ENCODE results near the gene SORCS3.
A peak's percentile ranks its signal among the peaks of the same experiment; 100 is the strongest.

The SORCS3 gene

DNA sequence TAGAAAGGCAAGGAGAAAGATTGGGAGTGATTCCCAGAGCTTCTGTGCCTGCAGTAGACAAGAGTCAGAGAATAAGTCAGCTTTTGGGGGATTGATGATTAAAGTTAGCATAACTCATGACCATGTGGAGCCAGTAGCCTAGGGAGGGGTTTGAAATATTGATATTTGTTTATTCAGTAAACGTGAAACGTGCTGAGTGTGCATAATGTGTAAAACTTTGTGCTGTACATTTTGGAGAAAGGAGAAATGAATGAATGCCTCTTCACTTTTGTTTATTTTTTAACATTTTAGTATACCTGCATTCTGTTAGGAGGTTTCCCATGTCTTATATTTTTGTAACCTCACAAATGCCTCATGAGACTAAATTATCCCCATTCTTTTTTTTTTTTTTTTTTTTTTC is 272.3 kb downstream of the SORCS3 start:
- DNase-seq (ENCODE audit: low read depth, low spot score) = no peak

GRCh38 chr10:104920476-104920875 is 279.4 kb downstream of the SORCS3 start:
- DNase-seq (ENCODE audit: low read depth, low spot score) = no peak

DNA sequence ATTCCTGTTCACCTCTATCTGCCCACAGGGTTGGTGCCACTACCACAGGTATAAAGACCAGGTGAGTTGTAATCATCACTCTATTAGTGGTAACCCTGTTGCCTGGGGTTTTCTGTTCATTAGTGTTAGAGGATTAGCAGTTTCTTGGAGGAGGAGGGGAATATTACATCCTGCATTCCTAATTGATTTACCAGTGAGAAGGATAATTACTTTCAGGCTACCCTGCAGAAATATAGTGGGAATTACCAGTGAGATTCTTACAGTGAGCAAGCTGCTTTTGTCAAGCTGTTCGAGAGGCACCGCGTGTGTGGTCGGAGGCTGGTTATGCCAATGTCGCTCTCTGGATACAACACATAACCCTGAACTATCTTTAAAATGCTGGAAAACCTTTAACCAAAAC is 280.7 kb downstream of the SORCS3 start:
- DNase-seq (ENCODE audit: low read depth, low spot score) = no peak

DNA sequence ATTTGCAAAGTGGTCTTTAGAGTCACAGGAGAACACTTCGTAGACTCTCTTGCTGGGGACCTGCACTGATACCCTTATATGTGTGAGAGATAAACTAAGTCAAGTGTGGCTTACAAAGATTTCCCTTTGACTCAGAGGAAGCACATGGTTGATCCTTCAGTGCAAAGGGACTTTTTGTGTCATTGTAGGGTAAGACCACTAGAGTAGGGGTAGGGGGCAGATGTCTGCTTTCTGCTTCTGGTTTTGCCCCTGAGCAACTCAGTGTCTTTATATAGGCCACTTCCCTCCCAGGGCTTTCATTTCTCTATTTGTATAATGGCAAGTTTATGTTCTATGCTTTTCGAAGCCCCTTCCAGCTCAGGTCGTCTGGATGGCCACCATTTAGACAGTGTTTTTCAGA is 281.7 kb downstream of the SORCS3 start:
- DNase-seq (ENCODE audit: low read depth, low spot score) = no peak

- no peak for DNase-seq (ENCODE audit: low read depth, low spot score)
These were observed 282.4 kb downstream of the SORCS3 start for GRCh38 chr10:104923501-104923900.

GRCh38 chr10:104924101-104924795 is 283.2 kb downstream of the SORCS3 start:
- no peak for DNase-seq (ENCODE audit: low read depth, low spot score)

GRCh38 chr10:104925232-104925851 is 284.3 kb downstream of the SORCS3 start:
- DNase-seq (ENCODE audit: low read depth, low spot score) = peak; percentile 50

DNA sequence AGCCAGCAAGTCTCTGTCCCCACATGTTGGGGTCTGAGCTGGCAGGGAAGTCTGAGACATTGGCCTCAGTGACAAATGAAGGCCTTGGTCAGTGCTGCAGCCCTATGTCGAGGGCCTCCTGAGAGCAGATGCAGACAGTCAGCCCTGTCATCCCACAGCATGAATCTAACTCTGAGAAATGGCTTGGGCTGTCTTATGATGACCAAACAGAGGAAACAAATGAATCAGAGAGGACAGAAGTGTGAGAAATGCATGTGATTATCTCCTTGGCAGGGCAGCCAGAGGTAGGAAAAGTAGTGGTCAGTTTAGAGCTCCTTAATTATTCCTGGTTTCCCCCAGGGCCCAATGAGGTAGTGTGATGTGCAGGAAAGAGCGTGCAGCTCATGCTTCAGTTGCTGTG is 287.6 kb downstream of the SORCS3 start:
- DNase-seq (ENCODE audit: low read depth, low spot score) = peak; percentile 6

- no peak for DNase-seq (ENCODE audit: low read depth, low spot score)
These were observed 290.6 kb downstream of the SORCS3 start for GRCh38 chr10:104931612-104932134.

- DNase-seq (ENCODE audit: low read depth, low spot score) = no peak
These were observed 294.6 kb downstream of the SORCS3 start for GRCh38 chr10:104935656-104936055.

DNA sequence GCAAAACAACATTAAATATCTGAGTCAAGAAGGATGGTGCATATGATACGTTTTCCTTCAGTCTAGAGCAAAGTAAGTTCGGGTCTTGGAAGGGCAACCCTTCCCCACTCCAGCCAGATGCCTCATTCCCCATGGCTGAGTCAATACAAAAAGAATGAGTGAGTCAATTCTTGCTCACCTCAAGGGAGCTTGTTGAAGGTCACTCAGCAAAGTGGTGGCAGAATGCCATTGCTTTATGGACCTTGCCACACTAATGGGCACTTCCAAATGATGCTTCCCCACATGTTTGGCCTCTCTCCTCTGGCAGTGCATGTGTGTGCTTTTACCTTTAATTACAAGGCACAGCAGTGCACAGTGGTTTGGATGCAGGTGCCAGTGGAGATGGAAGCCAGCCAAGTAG is 296.5 kb downstream of the SORCS3 start:
- DNase-seq (ENCODE audit: low read depth, low spot score) = peak; percentile 90

DNA sequence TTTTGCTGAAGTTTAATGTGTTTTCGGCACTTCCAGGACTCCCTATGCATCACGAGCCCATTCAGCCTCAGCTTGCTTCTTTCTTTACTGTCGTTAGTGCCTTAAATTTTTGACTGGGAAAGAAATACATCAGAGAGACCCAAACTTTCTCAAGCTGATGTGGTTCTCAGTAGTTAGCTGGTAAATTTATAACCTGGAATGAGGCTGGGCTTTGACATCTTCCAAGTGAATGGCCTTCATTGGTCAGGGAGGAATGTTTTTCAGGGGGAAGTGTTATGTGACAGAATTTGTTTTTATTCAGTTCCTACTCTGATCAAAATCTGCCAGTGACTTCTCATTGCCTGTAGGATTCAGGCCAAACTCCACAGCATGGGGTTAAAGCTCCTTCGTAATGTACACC is 296.9 kb downstream of the SORCS3 start:
- DNase-seq (ENCODE audit: low read depth, low spot score) = peak; percentile 46

DNA sequence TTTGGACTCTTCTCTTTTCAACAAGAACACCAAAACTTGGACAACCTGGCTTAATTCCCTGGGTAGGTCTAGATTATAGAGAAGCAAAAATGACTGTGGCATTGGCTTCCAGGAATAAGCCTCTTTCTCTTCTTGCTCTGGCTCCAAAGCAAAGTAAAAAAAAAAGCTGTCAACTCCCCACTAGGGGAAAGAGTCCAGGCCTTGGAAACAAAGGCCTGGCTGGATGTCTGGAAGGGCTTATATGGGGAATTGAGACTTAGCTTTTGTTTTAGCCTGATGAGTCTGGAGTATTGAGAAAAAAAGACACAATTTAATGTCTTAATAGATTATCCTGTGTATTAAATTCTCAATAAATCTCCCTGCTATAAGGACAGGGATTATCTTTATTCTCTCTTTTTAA is 300.6 kb downstream of the SORCS3 start:
- no peak for DNase-seq (ENCODE audit: low read depth, low spot score)

DNA sequence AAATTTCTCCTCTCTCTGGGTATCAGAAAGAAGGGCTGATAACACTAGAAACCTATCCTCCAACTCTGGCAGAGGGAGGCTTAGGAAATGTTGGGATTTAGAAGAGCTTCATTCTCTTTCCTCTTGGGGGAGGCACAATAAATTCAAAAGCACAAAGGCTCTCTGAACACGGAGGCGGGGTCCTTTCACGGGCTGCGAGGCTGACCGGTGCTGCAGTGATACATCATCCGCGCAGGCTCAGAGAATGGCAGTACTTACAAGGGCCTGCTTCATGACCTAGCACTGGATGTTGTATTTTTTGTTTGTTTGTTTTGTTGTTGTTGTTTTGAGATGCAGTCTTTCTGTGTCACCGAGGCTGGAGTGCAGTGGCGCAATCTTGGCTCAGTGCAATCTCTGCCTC is 306.2 kb downstream of the SORCS3 start:
- DNase-seq (ENCODE audit: low read depth, low spot score) = no peak

DNA sequence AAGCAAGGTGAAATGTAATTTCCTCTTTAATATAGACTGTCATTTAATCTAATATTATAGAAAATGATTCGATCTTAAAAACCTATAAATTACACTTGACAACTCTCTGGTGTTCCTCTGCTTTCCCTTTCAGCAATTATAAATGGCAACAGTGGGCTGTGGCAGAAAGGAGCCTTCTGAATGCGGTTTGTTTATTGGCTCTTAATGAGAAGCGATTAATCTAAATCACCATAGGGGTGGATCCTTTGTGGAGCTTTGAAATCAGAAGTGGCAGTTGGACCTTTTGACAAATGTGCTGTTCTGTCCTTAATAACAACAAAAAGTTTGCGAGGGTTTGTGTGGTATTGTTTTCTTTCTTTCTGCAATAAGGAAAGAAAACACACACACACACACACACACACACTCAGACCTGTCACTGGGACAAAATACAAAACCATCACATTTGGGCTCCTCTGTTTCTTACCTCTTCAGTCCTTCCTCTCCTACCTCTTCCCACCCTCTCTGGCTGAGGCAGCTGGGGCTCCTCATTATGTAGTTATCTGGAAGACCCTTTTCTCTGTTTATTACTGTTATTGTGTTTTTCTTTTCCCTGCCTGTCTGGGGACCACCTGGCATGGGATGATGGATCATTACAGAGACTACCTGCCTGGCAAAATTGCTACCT is 316.2 kb downstream of the SORCS3 start:
- no peak for DNase-seq (ENCODE audit: low read depth, low spot score)

- DNase-seq (ENCODE audit: low read depth, low spot score) = no peak
These were observed 325.6 kb downstream of the SORCS3 start for GRCh38 chr10:104966563-104967297.

DNA sequence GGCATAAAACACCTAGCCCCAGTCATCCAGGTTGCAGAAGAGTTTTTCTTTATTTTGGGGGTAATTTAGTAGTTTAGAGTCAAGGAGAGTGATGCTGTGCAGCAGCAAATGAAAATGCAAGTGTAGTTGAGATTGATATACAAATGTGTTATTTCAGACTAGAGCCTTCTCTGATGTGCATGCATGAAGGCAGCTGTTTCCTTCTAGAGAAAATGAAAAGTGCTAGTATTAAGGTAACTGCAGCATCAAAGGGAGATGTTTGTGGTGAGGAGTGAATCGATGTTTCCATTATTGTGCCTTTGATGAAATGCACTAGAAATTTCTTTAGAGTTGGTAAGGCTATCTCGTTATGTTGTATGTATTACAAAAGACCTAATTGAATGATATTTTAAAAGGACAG is 339.3 kb downstream of the SORCS3 start:
- no peak for DNase-seq (ENCODE audit: low read depth, low spot score)

- no peak for DNase-seq (ENCODE audit: low read depth, low spot score)
These were observed 340.9 kb downstream of the SORCS3 start for GRCh38 chr10:104981995-104982394.

DNA sequence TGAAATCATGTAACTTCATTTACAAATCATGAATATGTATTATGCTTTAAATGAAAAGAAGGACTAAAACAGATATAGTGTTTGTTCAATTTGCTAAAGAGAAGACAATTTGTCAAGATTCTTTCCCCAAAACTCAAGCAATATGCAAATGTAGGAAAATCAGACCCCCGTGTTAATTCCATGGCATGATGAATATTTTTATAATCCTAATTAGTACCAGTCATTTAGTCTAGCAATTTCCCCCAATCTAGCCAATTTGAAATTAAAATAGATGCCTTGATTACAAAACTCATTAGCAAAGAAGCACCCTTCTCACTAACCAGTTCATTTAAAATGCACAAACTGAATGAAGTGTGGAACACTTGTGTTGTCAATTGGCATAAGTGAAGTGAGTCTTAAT is 347.6 kb downstream of the SORCS3 start:
- DNase-seq (ENCODE audit: low read depth, low spot score) = no peak

- no peak for DNase-seq (ENCODE audit: low read depth, low spot score)
These were observed 348.8 kb downstream of the SORCS3 start for GRCh38 chr10:104989880-104990279.

- DNase-seq (ENCODE audit: low read depth, low spot score) = no peak
These were observed 352.0 kb downstream of the SORCS3 start for GRCh38 chr10:104993085-104993484.

DNA sequence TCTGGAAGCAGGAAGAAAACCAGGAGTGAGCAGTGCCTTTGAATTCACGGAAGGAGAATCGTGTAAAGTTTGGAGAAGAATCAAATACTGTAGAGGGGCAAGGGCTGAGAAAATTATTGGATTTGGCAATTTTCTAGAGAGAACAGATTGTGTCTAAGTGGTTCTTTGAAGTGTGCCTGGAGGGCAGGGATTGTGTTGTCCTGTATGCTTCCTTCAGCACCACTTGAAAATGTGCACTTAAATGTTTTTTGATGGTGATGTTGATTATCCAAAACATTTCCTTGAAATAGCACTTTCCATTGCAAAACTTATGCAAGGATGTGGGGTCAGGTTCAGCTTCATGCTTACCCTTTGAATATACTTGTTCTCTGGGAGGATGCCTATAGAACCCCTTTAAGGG is 360.2 kb downstream of the SORCS3 start:
- DNase-seq (ENCODE audit: low read depth, low spot score) = no peak
